ENCODE data around the gene MAN2A2. TPM values are rescaled to one million over a fixed set of nuclear protein-coding genes. Genes with fewer than 3 reads are reported as not detected.
A peak's percentile ranks its signal among the peaks of the same experiment; 100 is the strongest.

MAN2A2 gene
- total RNA-seq, 1 experiment from 2014 or later = 27.4 TPM

DNA sequence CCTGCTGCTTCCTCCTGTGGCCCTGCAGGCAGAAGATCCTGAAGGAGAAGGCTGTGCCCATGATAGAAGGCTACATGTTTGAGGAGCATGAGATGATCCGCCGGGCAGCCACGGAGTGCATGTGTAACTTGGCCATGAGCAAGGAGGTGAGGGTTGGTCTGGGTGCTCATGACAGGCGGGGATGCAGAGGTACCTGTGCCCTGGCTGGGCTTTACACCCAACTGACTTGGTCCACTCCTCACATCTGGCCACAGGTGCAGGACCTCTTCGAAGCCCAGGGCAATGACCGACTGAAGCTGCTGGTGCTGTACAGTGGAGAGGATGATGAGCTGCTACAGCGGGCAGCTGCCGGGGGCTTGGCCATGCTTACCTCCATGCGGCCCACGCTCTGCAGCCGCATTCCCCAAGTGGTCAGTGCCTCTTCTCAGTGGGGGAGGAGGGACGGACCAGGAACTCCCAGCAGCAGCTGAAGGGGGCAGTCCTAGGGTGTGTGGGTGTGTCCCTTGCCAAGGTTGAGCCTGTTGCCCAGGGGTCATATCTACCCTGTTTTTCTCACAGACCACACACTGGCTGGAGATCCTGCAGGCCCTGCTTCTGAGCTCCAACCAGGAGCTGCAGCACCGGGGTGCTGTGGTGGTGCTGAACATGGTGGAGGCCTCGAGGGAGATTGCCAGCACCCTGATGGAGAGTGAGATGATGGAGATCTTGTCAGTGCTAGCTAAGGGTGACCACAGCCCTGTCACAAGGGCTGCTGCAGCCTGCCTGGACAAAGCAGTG lies 50.0 kb downstream of the MAN2A2 start:
- TF ChIP-seq, protein P1, sequence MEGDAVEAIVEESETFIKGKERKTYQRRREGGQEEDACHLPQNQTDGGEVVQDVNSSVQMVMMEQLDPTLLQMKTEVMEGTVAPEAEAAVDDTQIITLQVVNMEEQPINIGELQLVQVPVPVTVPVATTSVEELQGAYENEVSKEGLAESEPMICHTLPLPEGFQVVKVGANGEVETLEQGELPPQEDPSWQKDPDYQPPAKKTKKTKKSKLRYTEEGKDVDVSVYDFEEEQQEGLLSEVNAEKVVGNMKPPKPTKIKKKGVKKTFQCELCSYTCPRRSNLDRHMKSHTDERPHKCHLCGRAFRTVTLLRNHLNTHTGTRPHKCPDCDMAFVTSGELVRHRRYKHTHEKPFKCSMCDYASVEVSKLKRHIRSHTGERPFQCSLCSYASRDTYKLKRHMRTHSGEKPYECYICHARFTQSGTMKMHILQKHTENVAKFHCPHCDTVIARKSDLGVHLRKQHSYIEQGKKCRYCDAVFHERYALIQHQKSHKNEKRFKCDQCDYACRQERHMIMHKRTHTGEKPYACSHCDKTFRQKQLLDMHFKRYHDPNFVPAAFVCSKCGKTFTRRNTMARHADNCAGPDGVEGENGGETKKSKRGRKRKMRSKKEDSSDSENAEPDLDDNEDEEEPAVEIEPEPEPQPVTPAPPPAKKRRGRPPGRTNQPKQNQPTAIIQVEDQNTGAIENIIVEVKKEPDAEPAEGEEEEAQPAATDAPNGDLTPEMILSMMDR (conservative IDR thresholded peaks at IDR 0.05) = no peak
- no peak overlapping the region for H4K91ac ChIP-seq (ENCODE audit: insufficient read length, low read depth, low read length)
- H2BK15ac ChIP-seq (ENCODE audit: low read depth, low read length) = no peak overlapping the region
- H3K23me2 ChIP-seq (ENCODE audit: insufficient read length, low read depth, low read length, poor library complexity, severe bottlenecking) = peaks cover 18% of the 10 kb centered on the region
- H2BK5ac ChIP-seq (ENCODE audit: insufficient read length, low read length) = no peak overlapping the region
- no peak overlapping the region for H3T11ph ChIP-seq (ENCODE audit: low read length)
- H2AFZ ChIP-seq (ENCODE audit: low read length) = no peak overlapping the region
- H4K20me1 ChIP-seq (ENCODE audit: control insufficient read depth, insufficient read depth, insufficient read length) = peaks cover 3% of the 10 kb centered on the region
- Mint-ChIP-seq H3K9me3 (no peaks in the 10 kb centered on the region), H3K27me3 (ENCODE audit: low read depth) (no peaks in the 10 kb centered on the region), H3K36me3 (ENCODE audit: insufficient read depth in 1 of 3, low read depth in 3 of 3) (peaks cover 20 to 55% (median 54%) of the 10 kb centered on the region in 3 experiments; a peak in 6 of 7 replicates), H3K4me3 (peak overlapping the region in 1 of 2 experiments; percentile 29; a peak in 1 of 5 replicates), H3K4me1 (peaks cover 15 to 16% of the 10 kb centered on the region in 2 experiments), H3K27ac (peak overlapping the region in 1 of 3 experiments; percentile 22; a peak in 1 of 7 replicates)
- no peak overlapping the region for H3K18ac ChIP-seq (ENCODE audit: insufficient read length, low read depth, low read length)
- H2BK120ac ChIP-seq (ENCODE audit: low read depth, low read length, poor library complexity, severe bottlenecking) = no peak overlapping the region
- DNase-seq = no peak
- no peak overlapping the region for H4K5ac ChIP-seq (ENCODE audit: insufficient read length, low read depth, low read length)
- H3K23ac ChIP-seq (ENCODE audit: insufficient read length, low read depth, low read length) = no peak overlapping the region
- no peaks in the 10 kb centered on the region for H3K27me3 ChIP-seq (ENCODE audit: insufficient read depth, low read length)
- no CpG with 5 or more reads among the region's 14 CpGs for WGBS (ENCODE audit: extremely low coverage, insufficient read length, low lambda C conversion rate)
- H2BK20ac ChIP-seq (ENCODE audit: low read depth, low read length, poor library complexity, severe bottlenecking) = no peak overlapping the region
- H3K9ac ChIP-seq (ENCODE audit: extremely low read depth, insufficient read length, low read length) = no peak overlapping the region
- H4K8ac ChIP-seq (replicated peaks; ENCODE audit: insufficient read length, low read depth, low read length) = no peak overlapping the region
- H3K27ac ChIP-seq (ENCODE audit: insufficient read length, low read depth, low read length) = no peak overlapping the region
- no peak overlapping the region for H2BK12ac ChIP-seq (ENCODE audit: insufficient read length, low read depth, low read length)
- no peaks in the 10 kb centered on the region for H3K79me2 ChIP-seq (ENCODE audit: insufficient read depth, low read length)
- H3K4me1 ChIP-seq (ENCODE audit: insufficient read depth, low read length) = peaks cover 7% of the 10 kb centered on the region; the same call in 1 of the 2 replicates
- no peaks in the 10 kb centered on the region for H3K79me1 ChIP-seq (ENCODE audit: insufficient read depth, low read depth, low read length, poor library complexity, severe bottlenecking)
- no peak overlapping the region for H3K4me2 ChIP-seq (ENCODE audit: insufficient read depth, insufficient read length, low read length)
- H3K56ac ChIP-seq (ENCODE audit: insufficient read length, low read depth, low read length) = no peak overlapping the region
- H2AK5ac ChIP-seq (ENCODE audit: insufficient read length, low read length) = no peak overlapping the region
- H3K4ac ChIP-seq (ENCODE audit: low read depth, low read length) = no peak overlapping the region
- no peaks in the 10 kb centered on the region for H3K9me3 ChIP-seq (ENCODE audit: control insufficient read depth, low read depth, low read length)
- H3K14ac ChIP-seq (ENCODE audit: insufficient read depth, low read length) = no peak overlapping the region

Measured in H9 (cell line).